Measurements from ENCODE around the gene FOXN3.

The FOXN3 gene

DNA sequence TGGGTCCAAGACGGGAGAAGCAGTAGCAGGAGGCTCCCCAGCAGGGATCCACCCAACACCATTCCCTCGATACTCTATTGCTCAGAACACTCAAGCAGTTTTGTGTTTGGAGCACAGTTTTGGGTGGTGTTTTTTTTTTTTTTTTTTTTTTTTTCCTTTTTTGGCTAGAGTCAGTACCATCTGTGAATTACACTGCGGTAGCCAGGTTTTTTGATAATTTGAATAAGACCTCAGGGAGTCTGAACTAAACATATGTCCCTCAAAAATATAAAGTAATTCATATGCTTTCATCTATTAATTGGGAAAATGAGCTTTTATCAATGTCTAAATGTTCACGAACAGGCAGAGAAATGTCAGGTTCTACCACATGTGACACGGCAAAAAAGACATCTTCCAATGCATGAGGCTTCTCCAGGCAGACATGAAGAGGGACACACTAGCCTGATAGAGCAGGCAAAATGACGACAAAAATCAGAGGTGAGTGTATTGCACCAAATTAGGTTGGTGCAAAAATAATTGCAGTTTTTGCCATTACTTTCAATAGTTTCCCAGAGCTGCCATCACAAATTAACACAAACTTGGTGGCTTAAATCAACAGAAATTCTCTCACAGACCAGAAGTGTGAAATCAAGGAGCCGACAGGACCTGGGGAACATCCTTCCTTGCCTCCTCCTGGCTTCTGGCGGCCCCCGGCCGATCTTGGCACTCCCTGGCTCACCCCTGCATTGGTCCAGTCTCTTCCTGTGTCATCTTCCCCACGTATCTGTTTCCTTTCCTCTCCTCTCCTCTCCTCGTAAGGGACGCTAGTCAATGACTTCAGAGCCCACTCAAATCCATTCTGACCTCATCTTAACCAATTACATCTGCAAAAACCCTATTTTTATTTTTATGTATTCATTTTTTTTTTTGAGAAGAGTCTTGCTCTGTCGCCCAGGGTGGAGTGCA is 33.9 kb downstream of the FOXN3 start:
- no peak for DNase-seq

DNA sequence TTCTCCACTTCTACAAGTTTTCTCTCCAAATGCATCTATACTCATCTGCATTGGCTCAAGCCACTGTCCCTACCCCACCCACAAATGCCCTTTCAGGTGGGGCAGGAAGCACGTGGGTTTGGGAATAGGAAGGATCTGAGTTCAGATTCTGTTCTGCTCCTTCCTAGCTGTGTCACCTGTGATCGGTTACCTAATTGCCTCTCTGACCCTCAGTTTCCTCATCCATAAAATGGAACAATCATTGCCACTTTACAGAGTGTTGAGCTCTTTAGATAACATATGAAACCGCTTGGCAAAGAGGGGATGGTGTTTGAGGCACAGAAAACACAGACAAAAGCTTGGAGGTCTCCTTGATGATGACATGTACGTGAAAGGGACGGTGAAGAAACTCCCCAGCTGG is 34.5 kb downstream of the FOXN3 start:
- no peak for DNase-seq

DNA sequence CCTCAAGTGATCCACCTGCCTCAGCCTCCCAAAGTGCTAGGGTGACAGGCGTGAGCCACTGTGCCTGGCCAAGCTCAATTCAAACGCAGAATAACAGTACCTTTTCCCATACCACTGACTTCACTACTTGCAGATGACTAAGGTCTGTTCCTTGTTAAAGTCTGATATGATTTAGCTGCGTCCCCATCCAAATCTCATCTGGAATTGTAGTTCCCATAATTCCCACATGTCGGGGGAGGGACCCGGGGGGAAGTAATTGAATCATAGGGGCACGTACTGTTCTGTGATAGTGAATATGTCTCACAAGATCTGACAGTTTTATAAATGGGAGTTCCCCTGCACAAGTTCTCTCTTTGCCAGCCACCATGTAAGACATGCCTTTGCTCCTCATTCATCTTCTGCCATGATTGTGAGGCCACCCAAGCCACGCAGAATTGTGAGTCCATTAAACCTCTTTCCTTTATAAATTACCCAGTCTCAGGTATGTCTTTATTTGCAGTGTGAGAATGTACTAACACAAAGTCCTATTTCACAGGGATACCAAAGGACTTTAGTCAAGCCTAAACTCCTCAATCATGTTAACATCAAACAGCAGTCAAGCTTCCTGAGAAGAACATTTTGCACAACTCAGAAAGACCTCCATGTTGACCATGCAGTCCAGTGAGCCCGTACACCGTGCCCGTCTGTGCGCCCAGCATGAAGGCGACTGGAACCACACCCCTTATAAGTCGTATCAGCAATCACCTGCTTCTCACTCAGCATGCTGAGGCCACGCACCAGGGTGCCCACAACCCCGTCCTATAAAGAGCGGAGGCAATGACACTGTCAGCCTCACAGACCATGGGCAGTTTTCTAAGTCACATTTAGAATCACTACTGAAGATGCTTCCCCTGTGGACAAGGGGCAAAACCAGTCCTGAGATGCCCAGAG is 36.9 kb downstream of the FOXN3 start:
- no peak for DNase-seq

DNA sequence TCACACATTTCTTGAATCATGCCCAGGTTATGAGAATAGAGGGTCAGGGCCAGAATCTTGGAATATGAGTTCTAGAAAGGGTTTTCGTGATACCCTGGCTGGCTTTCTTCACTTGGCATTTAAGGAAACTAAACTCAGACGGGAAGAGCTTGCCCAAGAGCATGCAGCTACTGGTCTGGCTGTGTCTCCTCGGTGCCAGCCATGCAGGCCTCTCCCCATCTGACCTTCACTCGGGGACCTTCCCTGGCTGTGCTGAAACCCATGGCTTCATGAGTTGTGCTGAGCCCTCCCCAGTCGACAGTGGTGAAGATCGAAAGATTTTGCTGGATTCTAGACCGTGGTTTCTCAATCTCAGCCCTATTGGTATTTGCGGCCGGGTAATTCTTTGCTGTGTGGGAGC is 38.0 kb downstream of the FOXN3 start:
- no peak for DNase-seq

DNA sequence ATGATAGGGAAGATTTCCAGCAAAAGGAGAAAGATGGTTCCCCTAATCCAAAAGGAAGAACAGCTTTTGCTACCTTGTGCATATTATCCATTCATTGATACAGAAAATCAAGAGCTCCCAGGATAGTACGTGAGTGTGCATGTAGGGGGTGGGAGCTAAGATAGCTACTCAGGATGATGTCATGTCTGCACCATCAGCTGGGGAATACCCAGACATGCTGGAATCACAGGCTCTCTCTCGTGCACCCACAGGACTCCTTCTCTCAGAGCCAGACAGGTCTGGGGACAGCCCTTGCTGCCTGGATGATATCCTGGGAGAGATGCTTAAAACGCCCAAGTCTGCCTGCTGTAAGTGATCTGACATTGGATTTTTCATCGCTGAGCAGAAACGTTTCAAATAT is 38.9 kb downstream of the FOXN3 start:
- no peak for DNase-seq

DNA sequence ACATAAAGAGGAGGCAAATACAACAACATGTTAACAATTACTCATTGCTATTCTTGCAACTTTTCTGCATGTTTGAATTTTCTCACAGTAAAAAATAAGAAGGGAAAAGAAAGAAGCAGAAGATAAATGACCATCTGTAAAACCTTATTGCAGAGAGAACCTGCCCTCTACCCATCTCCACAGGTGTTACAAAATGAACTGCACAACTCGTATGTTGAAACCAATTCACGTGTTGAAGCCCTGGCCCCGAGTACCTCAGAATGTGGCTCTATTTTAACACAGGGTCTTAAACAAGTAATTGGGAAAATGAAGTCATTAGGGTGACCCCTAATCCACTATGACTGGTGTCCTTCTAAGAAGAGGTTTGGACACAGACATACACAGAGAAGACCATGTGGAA is 39.5 kb downstream of the FOXN3 start:
- DNase-seq = no peak

DNA sequence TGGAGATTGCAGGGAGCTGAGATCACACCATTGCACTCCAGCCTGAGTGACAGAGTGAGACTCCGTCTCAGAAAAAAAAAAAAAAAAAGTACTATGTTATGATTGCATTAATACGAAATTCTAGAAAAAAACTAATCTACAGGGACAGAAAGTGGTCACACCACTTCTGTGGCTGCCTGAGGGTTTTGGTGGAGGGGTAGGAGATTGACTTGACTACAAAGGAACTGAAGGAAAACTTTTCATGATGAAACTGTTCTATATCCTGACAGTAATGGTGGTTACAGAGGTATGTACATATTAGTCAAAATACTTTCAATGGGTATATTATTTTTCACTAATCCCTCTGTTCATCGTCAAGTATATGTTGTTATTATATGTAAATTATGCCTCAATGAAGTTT is 42.1 kb downstream of the FOXN3 start:
- DNase-seq = no peak

DNA sequence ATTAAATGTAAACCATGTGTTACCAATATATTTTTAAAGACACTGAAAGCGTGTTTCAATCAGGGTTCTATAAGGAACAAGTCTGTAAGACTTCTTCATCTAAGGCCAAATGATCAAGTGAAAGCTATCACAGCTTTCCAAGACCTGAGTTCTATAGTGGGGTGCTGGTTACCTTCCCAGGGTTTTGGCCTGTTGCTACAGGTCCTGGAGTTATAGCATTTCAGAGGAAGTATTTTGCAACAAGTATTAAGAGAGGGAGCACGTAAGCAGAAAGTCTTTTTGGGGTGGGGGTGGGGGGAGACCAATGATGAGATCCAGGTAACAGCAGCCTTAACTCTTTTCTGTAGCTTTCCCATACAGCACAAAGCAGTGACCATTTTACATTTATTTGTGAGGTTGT is 43.8 kb downstream of the FOXN3 start:
- DNase-seq = no peak

DNA sequence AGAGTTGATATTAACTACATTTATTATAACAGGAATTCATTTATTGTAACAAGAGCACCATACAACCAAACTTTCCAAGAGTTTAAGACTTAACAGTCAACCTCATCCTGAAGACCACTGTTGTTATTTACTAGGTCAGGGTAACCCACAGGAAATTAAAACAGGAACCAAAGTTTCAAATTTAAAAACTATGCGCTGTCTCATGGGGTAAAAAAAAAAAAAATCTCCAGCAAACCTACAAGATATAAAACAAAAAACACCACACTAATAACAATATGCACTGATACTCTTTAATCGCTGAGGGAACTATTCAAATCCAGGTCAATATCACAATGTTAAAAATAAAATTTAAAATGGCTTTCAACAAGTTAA is 44.5 kb downstream of the FOXN3 start:
- no peak for DNase-seq

DNA sequence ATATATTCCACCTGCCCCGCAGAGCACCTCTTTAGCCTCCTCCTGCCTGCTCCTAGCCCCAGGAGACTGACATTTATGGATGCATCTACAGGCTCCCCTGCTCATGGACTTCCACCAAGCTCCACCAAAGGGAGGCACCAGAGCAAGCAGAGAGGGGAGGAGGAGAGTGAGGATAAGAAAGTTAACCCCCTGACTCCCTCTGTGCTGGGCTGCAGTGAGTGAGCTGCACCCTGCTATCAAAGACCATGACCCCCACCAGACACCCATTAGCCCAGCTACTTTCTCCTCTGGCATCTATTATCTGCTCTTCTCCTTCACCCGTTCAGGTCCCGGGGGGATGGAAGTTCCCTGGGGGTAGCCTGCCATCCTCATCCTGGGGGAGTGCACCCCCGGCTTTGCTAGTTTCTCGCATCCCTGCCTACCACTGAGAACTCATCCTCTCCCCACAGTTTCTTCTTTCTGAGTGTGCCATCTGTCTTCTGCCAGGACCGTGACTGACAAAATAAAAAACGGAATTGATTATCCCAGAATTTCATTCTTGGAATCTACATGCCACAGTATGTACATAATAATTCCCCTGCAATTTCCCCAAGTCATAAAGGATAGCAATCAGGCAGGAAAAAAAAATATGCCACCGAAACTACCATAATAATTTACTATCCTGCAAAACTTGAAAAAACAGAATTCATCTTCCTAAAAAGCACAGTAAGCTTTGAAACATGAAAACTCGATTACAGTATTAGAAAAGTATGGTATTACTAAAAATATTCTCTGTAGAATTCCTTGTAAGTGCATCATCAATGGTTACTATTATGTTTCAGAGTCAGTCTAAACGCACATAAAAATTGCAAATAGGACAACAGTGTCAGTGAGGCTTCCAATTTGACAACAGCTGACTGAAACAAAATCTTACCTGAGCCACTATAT is 45.2 kb downstream of the FOXN3 start:
- DNase-seq = no peak

DNA sequence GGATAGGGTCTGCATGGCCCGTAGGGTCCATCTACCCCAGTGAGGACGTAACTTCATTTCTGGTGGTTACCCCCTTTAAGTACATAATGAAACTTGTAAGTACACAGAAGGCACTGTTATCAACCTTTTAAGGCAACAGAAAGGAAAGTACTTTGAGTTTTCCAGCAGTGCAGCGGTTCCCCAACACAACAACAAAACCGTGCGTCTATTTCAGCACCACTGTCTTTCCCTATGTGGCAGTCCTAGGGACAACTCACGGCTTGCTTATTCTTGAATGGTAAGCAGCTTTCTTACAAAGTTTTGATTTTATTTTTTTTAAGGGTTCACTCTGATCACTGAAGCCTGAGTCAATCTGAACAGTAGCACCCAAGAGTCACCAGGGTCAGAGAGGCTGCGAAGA is 46.3 kb downstream of the FOXN3 start:
- DNase-seq = no peak

DNA sequence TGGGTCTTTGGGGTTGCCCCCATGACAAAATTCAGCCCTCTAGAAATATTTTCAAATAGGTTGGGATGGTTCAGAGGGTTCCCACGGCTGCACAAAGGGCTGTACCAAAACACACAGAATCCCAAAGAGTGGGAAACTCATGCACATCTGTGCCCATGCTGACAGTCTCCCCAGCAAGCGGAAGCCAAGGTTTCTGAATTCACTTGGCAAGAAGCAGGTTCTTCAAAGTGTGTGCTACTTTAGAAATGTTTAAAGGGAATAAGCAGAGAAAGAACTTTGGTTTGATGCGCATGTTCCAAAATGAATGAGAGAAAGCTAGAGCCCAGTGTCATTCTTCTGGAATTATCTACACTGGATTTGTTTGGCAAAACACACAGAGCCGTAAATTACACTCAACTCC is 46.7 kb downstream of the FOXN3 start:
- DNase-seq = no peak

DNA sequence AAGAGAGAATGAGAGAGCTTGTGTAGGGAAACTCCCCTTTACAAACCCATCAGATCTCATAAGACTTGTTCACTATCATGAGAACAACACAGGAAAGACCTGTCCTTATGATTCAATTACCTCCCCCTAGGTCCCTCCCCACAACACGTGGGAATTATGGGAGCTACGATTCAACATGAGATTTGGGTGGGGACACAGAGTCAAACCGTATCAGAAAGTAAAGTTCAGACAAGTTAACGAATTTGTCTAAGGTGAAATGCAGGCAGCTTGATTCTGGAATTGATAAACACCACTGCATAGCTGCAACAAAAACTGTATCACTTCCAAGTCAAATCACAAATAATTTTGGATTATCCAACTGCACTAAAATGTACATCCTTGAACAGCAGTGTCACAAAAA is 47.4 kb downstream of the FOXN3 start:
- DNase-seq = no peak

DNA sequence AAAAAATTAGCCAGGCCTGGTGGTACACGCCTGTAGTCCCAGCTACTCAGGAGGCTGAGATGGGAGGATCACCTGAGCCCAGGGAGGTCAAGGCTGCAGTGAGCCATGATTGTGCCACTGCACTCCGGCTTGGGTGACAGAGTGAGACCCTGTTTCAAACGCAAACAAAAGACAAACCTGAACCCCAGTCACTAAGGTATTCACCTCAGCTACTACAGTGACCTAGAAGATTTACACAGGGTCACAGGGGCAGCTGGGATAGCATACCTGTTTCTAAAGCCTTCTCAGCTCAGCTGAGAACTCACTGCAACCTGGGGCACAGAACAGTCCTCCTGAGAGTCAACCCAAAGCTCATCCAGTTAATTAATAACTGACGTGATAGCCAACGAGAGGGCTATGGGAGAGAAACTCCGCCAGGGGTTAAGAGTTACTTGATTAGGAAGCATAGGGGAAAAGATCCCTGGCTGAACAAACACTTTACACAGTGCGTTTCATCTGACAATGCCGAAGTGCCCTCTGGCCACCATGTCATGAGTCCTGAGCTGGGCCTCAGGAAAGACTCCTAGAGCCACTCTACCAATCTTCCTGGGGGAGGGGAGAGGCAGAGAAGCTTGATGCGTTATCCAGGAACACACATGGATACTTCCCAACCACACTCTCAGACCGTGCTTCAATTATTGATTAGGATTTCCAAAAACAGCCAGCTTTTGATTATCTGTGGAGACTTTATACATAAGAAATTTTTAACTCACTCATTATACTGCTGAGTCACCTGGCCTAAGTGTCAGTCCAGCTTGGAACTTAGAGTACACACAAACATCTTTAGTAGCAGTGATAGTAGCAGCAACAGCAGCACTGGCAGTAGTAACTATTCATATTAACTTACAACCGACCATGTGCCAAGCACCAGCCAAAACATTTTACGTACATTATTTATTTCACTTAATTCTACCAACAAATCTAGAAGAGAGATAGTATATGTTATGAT is 48.2 kb downstream of the FOXN3 start:
- no peak for DNase-seq

DNA sequence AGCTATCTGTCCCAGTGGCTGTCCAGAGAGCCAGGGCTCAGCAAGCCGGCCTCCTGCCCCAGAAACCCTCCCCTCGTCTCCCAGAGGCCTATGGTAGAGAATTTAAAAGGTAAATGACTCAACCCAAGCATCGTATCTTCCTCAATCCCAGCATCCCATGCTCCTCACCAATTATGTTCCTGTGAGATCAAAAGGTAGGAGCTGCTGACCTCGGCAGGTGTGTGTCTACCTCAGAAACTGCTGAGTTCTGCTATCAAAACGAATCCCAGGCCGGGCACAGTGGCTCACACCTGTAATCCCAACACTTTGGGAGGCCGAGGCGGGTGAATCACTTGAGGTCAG is 49.3 kb downstream of the FOXN3 start:
- DNase-seq = no peak

DNA sequence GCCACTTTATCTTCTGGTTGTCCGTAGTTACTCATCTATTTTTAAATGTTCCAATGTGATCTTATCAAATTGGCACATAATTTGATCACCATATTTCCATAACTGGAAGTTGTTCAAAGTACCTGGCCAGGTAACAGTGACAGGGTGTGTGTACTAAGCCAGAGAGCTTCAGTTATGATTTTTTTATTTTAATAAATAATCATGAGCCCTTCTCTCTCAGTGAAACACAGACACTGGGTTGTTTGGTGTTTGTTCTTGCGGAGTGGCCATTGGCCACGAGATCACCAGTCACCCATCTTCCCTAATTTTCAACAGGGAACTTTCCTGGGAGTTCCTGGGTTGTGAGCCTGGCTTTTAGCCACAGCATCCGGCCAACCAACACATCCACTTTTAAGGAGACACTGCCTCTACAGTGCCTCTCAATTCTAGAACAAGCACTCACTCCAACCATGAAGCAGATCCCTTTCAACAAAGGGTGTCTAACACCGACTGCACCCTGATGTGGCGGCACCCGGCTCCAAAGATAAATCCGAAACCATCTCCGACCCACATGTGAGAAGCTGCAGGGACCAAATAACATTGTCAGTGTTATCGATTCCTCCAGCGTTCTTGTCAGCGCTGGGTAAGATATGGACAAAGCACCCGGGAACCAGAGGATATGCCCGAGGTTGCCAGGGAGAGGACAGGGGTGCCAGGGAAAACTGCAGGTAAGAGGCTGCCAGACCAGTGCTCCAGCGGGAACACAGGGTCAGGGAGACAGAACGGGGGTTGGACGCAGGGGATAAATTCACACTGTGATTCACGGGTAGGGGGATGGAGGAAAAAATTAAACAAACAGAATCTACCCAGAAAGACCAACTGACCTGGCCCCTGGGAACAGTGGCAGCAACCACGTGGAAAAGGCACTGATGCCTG is 49.9 kb downstream of the FOXN3 start:
- no peak for DNase-seq

DNA sequence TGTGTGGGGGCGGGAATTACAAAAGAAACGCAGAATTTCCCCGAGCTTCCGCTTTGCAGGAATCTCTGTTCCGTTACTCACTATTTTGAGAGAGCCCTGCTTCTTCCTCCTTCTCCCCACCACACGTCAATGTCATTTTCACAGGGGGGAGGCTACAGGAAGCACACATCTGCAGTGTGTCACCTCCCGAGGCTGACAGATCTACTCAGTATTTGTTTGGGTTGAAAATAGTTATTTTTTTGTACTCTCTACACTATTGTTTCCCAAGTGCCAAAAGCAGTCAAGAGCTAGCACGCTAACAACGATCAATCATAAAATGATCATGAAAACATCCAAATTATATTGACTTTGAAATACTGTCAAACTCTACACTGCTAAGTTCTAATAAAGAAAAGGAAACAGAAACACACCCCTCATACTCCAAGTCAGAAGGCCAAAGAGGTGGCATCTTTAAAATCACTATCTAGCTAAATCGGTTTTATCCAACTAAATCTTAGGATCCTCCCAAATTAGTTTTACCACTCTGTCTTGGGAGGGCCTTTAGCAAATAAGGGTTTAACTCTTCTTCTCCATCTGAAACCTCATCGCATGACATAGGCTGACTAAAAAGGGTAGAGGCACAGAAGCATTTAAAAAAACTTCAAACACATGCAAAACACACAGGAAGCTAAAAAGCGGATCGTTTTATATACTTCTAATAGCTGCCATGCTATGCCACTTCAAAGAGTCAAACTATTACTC is 51.8 kb downstream of the FOXN3 start:
- no peak for DNase-seq

DNA sequence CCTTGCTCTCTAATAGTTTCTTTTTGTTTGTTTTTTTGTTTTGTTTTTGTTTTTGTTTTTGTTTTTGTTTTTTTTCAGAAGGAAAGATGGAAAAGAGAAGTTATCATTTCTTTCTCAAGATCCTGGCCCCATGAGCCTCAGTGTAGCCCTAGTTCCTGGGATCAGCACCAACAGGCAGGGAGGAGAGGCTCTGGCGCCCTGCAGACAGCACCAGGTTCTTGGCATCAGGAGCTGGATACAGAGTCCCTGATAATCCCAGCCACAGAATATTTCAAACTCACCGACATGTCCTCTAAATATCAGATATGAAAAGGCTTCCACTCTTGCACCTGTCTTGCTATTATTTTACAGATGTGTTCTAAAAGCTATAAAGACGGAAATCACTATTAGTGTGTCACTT is 52.7 kb downstream of the FOXN3 start:
- DNase-seq = no peak

DNA sequence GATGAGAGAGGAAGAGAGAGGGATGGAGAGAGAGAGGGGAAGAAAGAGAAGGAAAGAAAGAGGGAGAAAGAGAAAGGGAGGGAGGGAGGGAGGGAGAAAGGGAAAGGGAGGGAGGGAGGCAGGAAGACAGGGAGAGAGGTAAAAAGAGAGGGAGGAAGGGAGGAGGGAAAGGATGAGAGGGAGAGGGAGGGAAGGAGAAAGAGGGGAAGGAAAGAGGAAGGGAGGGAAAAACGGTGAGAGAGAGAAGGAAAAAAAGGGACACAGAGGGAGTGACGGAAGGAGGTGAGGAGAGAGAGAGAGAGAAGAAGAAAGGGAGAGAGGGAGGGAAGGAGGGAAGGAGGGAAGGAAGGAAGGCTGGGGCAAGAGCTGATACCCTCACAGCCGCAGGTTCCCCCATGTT is 56.8 kb downstream of the FOXN3 start:
- no peak for DNase-seq

All from NK-92 treated with Interleukin-12 subunit alpha and Interleukin-12 subunit beta, amount 100 ng/mL, for 24 hours (cell line).